ENCODE data around the gene TMEM108. TPM values are rescaled to one million over a fixed set of nuclear protein-coding genes. Genes with fewer than 3 reads are reported as not detected.

TMEM108 gene
- total RNA-seq, 2 experiments from 2014 or later, result not detected

DNA sequence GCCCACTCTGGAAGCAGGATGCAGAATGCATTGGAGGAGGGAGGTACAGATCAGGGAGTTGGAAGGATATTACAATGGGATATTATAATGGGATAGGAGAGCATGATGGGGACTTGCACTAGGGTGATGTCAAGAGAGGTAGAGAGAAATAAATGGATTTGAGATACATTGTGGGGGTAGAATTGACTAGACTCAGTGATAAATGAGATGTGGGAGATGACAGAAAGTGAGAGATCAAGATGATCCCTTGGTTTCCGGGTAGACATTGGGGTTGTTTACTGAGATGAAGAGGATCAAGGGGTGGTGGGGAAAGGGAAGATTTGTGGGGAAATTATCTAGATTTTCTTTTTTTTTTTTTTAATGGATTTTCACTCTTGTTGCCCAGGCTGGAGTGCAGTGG is 404.3 kb downstream of the TMEM108 start:
- TF ChIP-seq EZH2phosphoT487 (IDR thresholded peaks at IDR 0.05; ENCODE audit: borderline replicate concordance, low read depth, low read length), result no peak
- TF ChIP-seq, protein P1, sequence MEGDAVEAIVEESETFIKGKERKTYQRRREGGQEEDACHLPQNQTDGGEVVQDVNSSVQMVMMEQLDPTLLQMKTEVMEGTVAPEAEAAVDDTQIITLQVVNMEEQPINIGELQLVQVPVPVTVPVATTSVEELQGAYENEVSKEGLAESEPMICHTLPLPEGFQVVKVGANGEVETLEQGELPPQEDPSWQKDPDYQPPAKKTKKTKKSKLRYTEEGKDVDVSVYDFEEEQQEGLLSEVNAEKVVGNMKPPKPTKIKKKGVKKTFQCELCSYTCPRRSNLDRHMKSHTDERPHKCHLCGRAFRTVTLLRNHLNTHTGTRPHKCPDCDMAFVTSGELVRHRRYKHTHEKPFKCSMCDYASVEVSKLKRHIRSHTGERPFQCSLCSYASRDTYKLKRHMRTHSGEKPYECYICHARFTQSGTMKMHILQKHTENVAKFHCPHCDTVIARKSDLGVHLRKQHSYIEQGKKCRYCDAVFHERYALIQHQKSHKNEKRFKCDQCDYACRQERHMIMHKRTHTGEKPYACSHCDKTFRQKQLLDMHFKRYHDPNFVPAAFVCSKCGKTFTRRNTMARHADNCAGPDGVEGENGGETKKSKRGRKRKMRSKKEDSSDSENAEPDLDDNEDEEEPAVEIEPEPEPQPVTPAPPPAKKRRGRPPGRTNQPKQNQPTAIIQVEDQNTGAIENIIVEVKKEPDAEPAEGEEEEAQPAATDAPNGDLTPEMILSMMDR (conservative IDR thresholded peaks at IDR 0.05; ENCODE audit: low read length), result no peak
- intact Hi-C loops (cut with micrococcal nuclease; ENCODE audit: unreplicated experiment), result loop anchor here (5.0 kb wide), 2 partner anchors 365 to 380 kb away; partner anchors contain the start of gene SRPRB
- Histone ChIP-seq H3K9me3 (ENCODE audit: low read length) (peaks cover 8% of the 10 kb centered on the region; the same call in 1 of the 2 replicates), H4K20me1 (ENCODE audit: insufficient read depth, low read length) (no peaks in the 10 kb centered on the region), H3K4me3 (ENCODE audit: low read depth, low read length, poor library complexity, severe bottlenecking) (no peak overlapping the region), H3K9me2 (ENCODE audit: insufficient read depth, low read length) (no peaks in the 10 kb centered on the region), H2AFZ (ENCODE audit: low read length) (peak overlapping the region; percentile 50; the same call in 1 of the 2 replicates), H3K27ac (ENCODE audit: low read depth, low read length, poor library complexity, severe bottlenecking) (no peak overlapping the region), H3K36me3 (ENCODE audit: insufficient read depth, low read length) (peaks cover 12% of the 10 kb centered on the region; the same call in 1 of the 2 replicates), H3K4me2 (ENCODE audit: low read length) (peak overlapping the region; percentile 52), H3K79me2 (ENCODE audit: insufficient read depth, low read depth, low read length) (no peaks in the 10 kb centered on the region; the same call in 1 of the 2 replicates), H3K4me1 (ENCODE audit: insufficient read depth, low read length, poor library complexity, severe bottlenecking) (peaks cover 58% of the 10 kb centered on the region)
- DNase-seq (ENCODE audit: low spot score), result no peak
- ChIA-PET CTCF (ENCODE audit: unreplicated experiment) (interaction anchor here (0.6 kb wide), 1 partner anchor 55 kb away, joined by 3 read pairs; no protein-coding TSS in a partner anchor), POLR2A (interaction anchor here (0.7 to 2.6 kb wide), 4 partner anchors 8 to 298 kb away, joined by 4 to 8 read pairs (median 4); no protein-coding TSS in a partner anchor)
- BruUV-seq (replicated peaks), result no TSS peak

DNA sequence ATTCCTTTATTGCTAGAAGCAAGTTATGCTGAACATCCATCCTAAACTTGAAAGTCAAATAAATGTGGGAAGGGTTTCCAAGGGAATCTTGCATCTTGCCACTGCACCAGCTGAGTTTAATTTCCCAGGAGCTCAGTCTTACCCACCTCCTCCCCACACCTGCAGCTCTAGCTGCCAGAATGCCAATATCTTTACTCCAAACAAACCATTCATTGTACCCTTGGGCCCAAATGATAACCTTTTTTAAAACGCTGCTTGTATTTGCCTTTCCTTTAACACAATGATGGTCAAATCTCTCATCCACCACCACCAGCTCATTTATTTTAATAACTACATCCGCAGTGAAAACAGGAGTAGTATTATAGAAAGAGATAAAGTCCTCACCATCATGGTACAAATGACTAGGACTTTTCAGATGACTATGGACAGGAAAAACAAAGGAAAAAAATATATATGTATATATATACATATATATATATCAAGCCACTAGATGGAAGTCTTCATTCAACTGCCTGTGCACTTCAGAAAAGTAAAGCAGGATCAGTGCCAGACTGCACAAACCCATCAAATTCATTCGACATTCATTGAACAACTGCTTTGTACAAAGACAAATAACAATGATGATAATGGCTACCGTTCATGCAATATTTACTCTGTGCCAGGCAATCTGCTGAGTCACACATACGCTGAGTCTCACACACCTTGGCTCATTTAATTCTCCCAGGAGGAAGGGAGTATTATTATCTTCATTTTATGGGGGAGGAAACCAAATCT is 405.6 kb downstream of the TMEM108 start:
- Histone ChIP-seq H2AFZ (ENCODE audit: low read length) (peak overlapping the region; percentile 45; the same call in 1 of the 2 replicates), H3K27ac (ENCODE audit: low read depth, low read length, poor library complexity, severe bottlenecking) (peak overlapping the region; percentile 68)

More for the DNA sequence above, 405.6 kb downstream of the TMEM108 start:
- H3K4me2 ChIP-seq (ENCODE audit: low read length), result peak overlapping the region; percentile 64
- H3K9me3 ChIP-seq (ENCODE audit: low read length), result peaks cover 8% of the 10 kb centered on the region; the same call in 1 of the 2 replicates
- peaks cover 72% of the 10 kb centered on the region for H3K4me1 ChIP-seq (ENCODE audit: insufficient read depth, low read length, poor library complexity, severe bottlenecking)
- no TSS peak for BruUV-seq (replicated peaks)
- peak; percentile 67 for DNase-seq (ENCODE audit: low spot score)
- intact Hi-C loops (cut with micrococcal nuclease; ENCODE audit: unreplicated experiment), result loop anchor here (2.0 to 5.0 kb wide), 4 partner anchors 47 to 378 kb away; partner anchors contain the start of gene SRPRB
- H4K20me1 ChIP-seq (ENCODE audit: insufficient read depth, low read length), result no peaks in the 10 kb centered on the region
- peaks cover 12% of the 10 kb centered on the region; the same call in 1 of the 2 replicates for H3K36me3 ChIP-seq (ENCODE audit: insufficient read depth, low read length)
- no peak overlapping the region for H3K4me3 ChIP-seq (ENCODE audit: low read depth, low read length, poor library complexity, severe bottlenecking)
- H3K79me2 ChIP-seq (ENCODE audit: insufficient read depth, low read depth, low read length), result no peaks in the 10 kb centered on the region; the same call in 1 of the 2 replicates
- POLR2A ChIA-PET, result interaction anchor here (0.8 to 2.6 kb wide), 4 partner anchors 36 to 157 kb away, joined by 3 to 8 read pairs (median 4); partner anchors contain the start of gene CDV3
- TF ChIP-seq, protein P1 (conservative IDR thresholded peaks at IDR 0.05; ENCODE audit: low read length), result peak; percentile 71
- TF ChIP-seq EZH2phosphoT487 (IDR thresholded peaks at IDR 0.05; ENCODE audit: borderline replicate concordance, low read depth, low read length), result no peak
- H3K9me2 ChIP-seq (ENCODE audit: insufficient read depth, low read length), result no peaks in the 10 kb centered on the region
- CTCF ChIA-PET (ENCODE audit: unreplicated experiment), result interaction anchor here (1.3 kb wide), 1 partner anchor 23 kb away, joined by 5 read pairs; no protein-coding TSS in a partner anchor
